OCI-LY1 (cell line): ENCODE results near the gene NOTCH1.

Experiments used
- H2AFZ ChIP-seq: fragments of 200-600 bp; sonication (generic), shearing (Covaris generic); 2 replicates; pipeline ENCODE4 v1.6.0; 2014; ENCODE audit warnings: antibody characterized with exemption, mild to moderate bottlenecking, low read length
- H3F3A ChIP-seq: fragments of 200-600 bp; sonication (generic), shearing (Covaris generic); 2 replicates; pipeline ENCODE4 v1.6.0; 2014; ENCODE audit warnings: mild to moderate bottlenecking, antibody characterized with exemption, low read length, moderate library complexity; ENCODE audit not compliant: insufficient read depth
- H3K27ac ChIP-seq: fragments of 200-600 bp; sonication (generic); 2 replicates; pipeline ENCODE4 v1.5.1; 2014; ENCODE audit warnings: low read length, mixed run types, mild to moderate bottlenecking, low read depth; ENCODE audit not compliant: poor library complexity, severe bottlenecking
- H3K27me3 ChIP-seq: fragments of 200-600 bp; sonication (generic); 2 replicates; pipeline ENCODE4 v1.6.0; 2014; ENCODE audit warnings: antibody characterized with exemption, mild to moderate bottlenecking, low read length, moderate library complexity; ENCODE audit not compliant: insufficient read depth
- H3K36me3 ChIP-seq: fragments of 200-600 bp; sonication (generic); 2 replicates; pipeline ENCODE4 v1.6.1; 2014; ENCODE audit warnings: mild to moderate bottlenecking, antibody characterized with exemption, low read length, moderate library complexity, mixed read lengths; ENCODE audit not compliant: insufficient read depth
- H3K4me1 ChIP-seq: fragments of 200-600 bp; sonication (generic); 2 replicates; pipeline ENCODE4 v1.5.1; 2014; ENCODE audit warnings: mild to moderate bottlenecking, low read length, moderate library complexity; ENCODE audit not compliant: insufficient read depth, severe bottlenecking
- H3K4me2 ChIP-seq: fragments of 200-600 bp; sonication (generic), shearing (Covaris generic); 2 replicates; pipeline ENCODE4 v1.6.1; 2014; ENCODE audit warnings: low read length
- H3K4me3 ChIP-seq: fragments of 200-600 bp; sonication (generic); 2 replicates; pipeline ENCODE4 v1.5.1; 2014; ENCODE audit warnings: low read length, low read depth, mild to moderate bottlenecking, mixed read lengths; ENCODE audit not compliant: poor library complexity, severe bottlenecking
- H3K79me2 ChIP-seq: fragments of 200-600 bp; shearing (Covaris generic); 2 replicates; pipeline ENCODE4 v1.6.1; 2016; ENCODE audit warnings: mixed run types, low read length, mixed read lengths; ENCODE audit not compliant: insufficient read depth
- H3K9ac ChIP-seq: fragments of 200-600 bp; sonication (generic), shearing (Covaris generic); 2 replicates; pipeline ENCODE4 v1.6.1; 2014; ENCODE audit warnings: mild to moderate bottlenecking, low read length, mixed read lengths
- H3K9me2 ChIP-seq: fragments of 200-600 bp; sonication (generic), shearing (Covaris generic); 2 replicates; pipeline ENCODE4 v1.6.1; 2014; ENCODE audit warnings: low read depth, mild to moderate bottlenecking, low read length, mixed read lengths
- H3K9me3 ChIP-seq: fragments of 200-600 bp; shearing (Covaris generic); 2 replicates; pipeline ENCODE4 v1.6.1; 2014; ENCODE audit warnings: low read length, mixed read lengths
- H4K20me1 ChIP-seq: fragments of 200-600 bp; sonication (generic), shearing (Covaris generic); 2 replicates; pipeline ENCODE4 v1.6.0; 2016; ENCODE audit warnings: mild to moderate bottlenecking, low read length; ENCODE audit not compliant: insufficient read depth
- EZH2 ChIP-seq: fragments of 200-600 bp; sonication (generic), shearing (Covaris generic); IDR thresholded peaks from 2 replicates; pipeline ENCODE4 v1.8.0; 2017; ENCODE audit warnings: borderline replicate concordance, mixed run types, mild to moderate bottlenecking, antibody characterized with exemption, low read length, moderate library complexity, mixed read lengths
- TF ChIP-seq, protein P1 (sequence below): fragments of 200-600 bp; sonication (generic), shearing (Covaris generic); IDR thresholded peaks from 2 replicates; pipeline ENCODE4 v1.5.1; 2017; ENCODE audit warnings: mild to moderate bottlenecking, antibody characterized with exemption, low read length, moderate library complexity, mixed read lengths

Gene NOTCH1

GRCh38 chr9:136515276-136515675, 30.6 kb downstream of the NOTCH1 start:
- Histone ChIP-seq H3K79me2 (no peaks in the 10 kb centered on the region), H3K4me3 (no peak overlapping the region), H3K27me3 (no peaks in the 10 kb centered on the region), H3K9me3 (no peaks in the 10 kb centered on the region), H3K4me2 (no peak overlapping the region), H4K20me1 (no peaks in the 10 kb centered on the region), H3K4me1 (no peaks in the 10 kb centered on the region), H3K9me2 (no peaks in the 10 kb centered on the region), H3F3A (no peaks in the 10 kb centered on the region), H2AFZ (no peak overlapping the region), H3K27ac (no peak overlapping the region), H3K9ac (no peak overlapping the region), H3K36me3 (no peaks in the 10 kb centered on the region)
- TF ChIP-seq, protein P1, sequence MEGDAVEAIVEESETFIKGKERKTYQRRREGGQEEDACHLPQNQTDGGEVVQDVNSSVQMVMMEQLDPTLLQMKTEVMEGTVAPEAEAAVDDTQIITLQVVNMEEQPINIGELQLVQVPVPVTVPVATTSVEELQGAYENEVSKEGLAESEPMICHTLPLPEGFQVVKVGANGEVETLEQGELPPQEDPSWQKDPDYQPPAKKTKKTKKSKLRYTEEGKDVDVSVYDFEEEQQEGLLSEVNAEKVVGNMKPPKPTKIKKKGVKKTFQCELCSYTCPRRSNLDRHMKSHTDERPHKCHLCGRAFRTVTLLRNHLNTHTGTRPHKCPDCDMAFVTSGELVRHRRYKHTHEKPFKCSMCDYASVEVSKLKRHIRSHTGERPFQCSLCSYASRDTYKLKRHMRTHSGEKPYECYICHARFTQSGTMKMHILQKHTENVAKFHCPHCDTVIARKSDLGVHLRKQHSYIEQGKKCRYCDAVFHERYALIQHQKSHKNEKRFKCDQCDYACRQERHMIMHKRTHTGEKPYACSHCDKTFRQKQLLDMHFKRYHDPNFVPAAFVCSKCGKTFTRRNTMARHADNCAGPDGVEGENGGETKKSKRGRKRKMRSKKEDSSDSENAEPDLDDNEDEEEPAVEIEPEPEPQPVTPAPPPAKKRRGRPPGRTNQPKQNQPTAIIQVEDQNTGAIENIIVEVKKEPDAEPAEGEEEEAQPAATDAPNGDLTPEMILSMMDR = no peak
- TF ChIP-seq EZH2 = no peak

- Histone ChIP-seq H2AFZ (no peak overlapping the region), H3K9me3 (no peaks in the 10 kb centered on the region), H3K27ac (no peak overlapping the region), H3K36me3 (no peaks in the 10 kb centered on the region), H3K79me2 (no peaks in the 10 kb centered on the region), H3K9ac (no peak overlapping the region), H3K9me2 (no peaks in the 10 kb centered on the region), H3K4me3 (no peak overlapping the region), H4K20me1 (no peaks in the 10 kb centered on the region), H3K4me2 (no peak overlapping the region), H3K4me1 (no peaks in the 10 kb centered on the region), H3F3A (no peaks in the 10 kb centered on the region), H3K27me3 (no peaks in the 10 kb centered on the region)
- TF ChIP-seq, protein P1 = no peak
- no peak for TF ChIP-seq EZH2
Observed at GRCh38 chr9:136514022-136514714, 31.7 kb downstream of the NOTCH1 start.

DNA sequence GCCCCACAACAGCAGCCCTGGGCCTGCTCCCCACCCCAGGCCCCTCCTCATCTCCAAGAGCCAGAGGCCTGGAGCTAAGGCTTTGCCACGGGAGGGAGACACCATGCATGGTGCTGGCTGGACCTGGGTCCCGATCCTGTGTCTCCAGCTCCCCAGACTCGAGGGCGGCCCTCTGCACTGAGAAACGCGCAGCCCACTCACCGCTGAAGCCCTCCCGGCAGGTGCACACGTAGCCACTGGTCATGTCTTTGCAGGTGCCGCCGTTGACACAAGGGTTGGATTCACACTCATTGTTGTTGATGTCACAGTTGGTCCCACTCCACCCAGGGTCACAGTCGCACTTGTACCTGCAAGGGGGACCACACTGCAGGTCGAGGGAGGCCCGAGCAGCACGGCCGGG, 32.7 kb downstream of the NOTCH1 start:
- Histone ChIP-seq H2AFZ (no peak overlapping the region), H3F3A (no peaks in the 10 kb centered on the region), H3K9ac (no peak overlapping the region), H3K4me1 (no peaks in the 10 kb centered on the region), H3K79me2 (no peaks in the 10 kb centered on the region), H3K4me2 (no peak overlapping the region), H3K9me3 (no peaks in the 10 kb centered on the region), H3K9me2 (no peaks in the 10 kb centered on the region), H4K20me1 (no peaks in the 10 kb centered on the region), H3K27ac (no peak overlapping the region), H3K36me3 (no peaks in the 10 kb centered on the region), H3K27me3 (no peaks in the 10 kb centered on the region), H3K4me3 (no peak overlapping the region)
- no peak for TF ChIP-seq EZH2
- TF ChIP-seq, protein P1 = no peak
